ENCODE results near the gene ABHD12B.
"Not testable (repeated sequence)": the region's sequence is repeated elsewhere in the genome, so short reads cannot be mapped to it uniquely, and the experiment has no call there.

ABHD12B gene

DNA sequence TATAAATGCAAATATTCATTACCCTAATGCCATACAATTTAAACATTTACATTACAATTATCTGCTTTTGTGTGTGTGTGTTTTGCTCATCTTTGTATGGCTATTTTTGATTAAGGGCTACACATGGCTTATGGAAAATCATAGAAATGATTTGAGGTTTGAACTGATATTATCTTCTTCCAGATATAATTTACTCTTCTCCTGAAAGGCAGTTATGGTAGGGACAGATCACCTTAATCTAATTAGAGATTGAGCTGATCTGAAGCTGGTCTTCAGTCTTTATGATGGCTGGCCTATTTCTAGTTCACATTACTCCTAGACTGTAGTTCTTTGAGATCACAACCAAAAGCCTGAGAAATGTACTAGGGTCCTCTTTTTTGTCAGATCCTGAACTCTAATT is 15.6 kb downstream of the ABHD12B start:
- TF ChIP-seq GATA1 (IDR thresholded peaks at IDR 0.05; ENCODE audit: low read depth, low read length) (no peak), POLR2A (IDR thresholded peaks at IDR 0.05; ENCODE audit: low read length) (no peak)
- no peak for DNase-seq

DNA sequence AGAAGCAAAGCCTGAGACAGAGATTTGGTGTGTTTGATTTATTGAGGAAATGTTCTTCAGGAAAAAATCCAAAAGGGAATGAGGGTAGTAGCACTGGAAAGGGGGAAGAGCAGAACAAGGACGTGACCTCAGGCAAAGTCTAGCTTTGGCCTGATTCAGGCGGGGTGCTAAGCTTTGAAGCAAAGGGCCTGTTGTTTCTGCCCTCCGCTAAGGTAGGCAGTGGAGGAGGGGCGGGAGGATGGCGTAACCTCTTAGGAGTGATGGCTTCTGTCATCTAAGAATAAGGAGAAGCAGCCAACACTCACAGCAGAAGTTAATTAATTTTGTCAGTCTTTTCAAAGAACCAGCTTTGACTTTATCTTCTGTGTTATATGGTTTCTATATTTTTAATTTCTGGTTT is 20.4 kb downstream of the ABHD12B start:
- no peak for DNase-seq
- TF ChIP-seq GATA1 (IDR thresholded peaks at IDR 0.05; ENCODE audit: low read depth, low read length) (no peak), POLR2A (IDR thresholded peaks at IDR 0.05; ENCODE audit: low read length) (no peak)

DNA sequence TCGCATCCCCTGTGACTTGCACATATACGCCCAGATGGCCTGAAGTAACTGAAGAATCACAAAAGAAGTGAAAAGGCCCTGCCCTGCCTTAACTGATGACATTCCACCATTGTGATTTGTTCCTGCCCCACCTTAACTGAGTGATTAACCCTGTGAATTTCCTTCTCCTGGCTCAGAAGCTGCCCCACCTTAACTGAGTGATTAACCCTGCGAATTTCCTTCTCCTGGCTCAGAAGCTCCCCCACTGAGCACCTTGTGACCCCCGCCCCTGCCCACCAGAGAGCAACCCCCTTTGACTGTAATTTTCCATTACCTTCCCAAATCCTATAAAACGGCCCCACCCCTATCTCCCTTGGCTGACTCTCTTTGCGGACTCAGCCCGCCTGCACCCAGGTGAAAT is 24.6 kb downstream of the ABHD12B start:
- DNase-seq = not testable (repeated sequence)

DNA sequence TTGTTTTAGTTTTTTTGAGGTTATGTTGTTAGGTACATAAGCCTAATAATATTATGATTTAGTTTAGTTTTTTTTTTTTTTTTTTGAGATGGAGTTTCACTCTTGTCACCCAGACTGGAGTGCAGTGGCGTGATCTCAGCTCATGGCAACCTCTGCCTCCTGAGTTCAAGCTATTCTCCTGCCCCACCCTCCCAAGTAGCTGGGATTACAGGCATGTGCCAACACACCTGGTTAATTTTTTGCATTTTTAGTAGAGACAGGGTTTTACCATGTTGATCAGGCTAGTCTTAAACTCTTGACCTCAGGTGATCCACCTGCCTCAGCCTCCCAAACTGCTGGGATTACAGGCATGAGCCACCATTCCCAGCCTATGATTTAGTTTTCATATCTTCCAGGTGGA is 25.2 kb downstream of the ABHD12B start:
- not testable (repeated sequence) for DNase-seq

DNA sequence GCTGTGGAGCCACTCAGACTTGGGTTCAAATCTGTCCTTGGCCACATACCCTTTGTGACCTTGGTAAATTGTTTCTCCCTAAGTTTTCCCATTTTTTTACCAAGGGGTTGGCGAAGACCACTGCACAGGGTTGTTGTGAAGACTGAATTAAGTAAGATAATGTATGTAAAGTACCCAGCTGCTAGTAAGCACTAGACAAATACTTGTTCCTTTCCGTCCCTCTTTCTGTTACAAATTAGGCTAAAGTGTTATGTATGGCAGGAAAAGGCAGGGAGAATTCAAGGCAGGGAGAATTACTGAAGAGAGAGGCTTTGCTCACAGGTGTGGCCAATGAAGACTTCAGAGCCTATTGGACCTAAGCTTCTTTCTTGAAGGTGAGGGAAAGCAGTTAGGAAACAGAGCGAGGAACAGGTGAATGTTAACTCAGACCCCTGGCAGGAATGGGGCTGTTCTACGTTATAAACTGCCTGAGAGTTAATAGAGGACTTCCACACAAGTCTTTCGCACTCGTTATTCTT is 25.9 kb downstream of the ABHD12B start:
- DNase-seq = no peak
- TF ChIP-seq GATA1 (IDR thresholded peaks at IDR 0.05; ENCODE audit: low read depth, low read length) (no peak), POLR2A (IDR thresholded peaks at IDR 0.05; ENCODE audit: low read length) (no peak)

DNA sequence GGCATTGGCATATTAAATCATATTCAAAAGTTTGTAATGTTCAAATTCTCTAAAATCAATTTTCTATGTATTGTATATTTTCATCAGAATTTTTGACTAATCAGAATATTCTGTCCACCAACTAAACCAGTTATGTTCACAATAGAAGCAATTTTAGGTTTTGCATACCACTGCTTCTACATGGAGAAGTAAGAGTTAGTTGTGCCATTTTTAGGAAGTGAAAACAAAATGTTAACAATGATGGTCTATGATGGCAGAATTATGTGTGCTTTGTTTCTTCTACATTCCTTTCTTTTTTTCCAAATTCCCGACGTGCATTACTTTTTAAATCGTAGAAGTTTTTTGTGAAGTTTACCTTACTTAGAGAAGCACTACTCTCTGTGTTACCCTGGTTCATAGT is 29.5 kb downstream of the ABHD12B start:
- DNase-seq = no peak
- no peak for TF ChIP-seq GATA1 (IDR thresholded peaks at IDR 0.05; ENCODE audit: low read depth, low read length)
- TF ChIP-seq POLR2A (IDR thresholded peaks at IDR 0.05; ENCODE audit: low read length) = no peak

DNA sequence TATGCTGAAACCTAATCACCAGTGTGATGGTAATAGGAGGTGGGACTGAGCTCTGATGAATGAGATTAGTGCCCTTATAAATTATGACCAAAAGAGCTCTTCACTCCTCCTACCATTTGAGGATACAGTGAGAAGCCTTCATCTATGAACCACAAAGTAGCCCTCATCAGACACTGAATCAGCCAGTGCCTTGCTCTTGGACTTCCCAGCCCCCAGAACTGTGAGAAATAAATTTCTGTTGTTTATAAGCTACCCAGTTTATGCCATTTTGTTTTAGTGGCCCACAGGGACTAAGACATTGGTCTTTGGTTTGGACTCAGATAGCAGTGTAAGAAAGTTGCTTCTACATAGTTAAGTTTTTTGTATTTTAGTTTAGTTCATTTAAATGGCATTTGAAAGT is 32.9 kb downstream of the ABHD12B start:
- TF ChIP-seq POLR2A (IDR thresholded peaks at IDR 0.05; ENCODE audit: low read length) (no peak), GATA1 (IDR thresholded peaks at IDR 0.05; ENCODE audit: low read depth, low read length) (no peak)
- no peak for DNase-seq

DNA sequence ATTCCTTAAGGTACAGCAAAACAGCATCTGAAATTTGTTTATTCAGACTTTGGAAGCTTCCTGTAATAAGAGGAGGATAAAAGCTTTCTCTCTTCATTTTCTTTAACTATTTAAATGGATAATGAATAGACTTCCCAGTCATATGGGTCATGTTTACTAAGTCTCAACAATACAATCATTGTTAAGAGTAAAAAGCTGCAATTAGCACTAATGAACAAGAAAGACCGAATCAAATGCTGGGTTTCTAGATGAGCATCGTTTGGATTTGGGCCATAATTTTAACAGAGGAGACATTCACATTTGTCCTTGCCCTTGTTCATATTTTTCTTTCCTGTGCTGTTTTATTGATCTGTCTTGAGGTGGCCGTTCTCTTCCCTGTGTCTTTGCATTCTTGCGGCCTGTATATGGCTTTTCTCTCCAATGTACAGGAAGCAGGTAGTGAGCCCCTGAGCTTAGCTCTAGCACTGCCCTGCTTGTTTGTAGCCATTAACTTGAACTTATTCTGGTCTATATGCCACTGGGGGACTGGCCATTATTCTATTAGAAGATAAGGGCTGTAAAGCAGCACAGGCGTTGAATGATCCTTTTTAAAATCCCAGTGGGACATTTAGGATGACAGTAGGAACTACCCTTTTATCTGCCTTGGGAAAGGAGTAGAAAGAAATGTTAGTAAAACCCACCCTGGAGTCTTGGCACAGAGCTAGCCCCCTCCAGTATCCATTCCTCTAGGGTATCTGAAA is 34.6 kb downstream of the ABHD12B start:
- TF ChIP-seq GATA1 (IDR thresholded peaks at IDR 0.05; ENCODE audit: low read depth, low read length) = no peak
- no peak for TF ChIP-seq POLR2A (IDR thresholded peaks at IDR 0.05; ENCODE audit: low read length)

DNA sequence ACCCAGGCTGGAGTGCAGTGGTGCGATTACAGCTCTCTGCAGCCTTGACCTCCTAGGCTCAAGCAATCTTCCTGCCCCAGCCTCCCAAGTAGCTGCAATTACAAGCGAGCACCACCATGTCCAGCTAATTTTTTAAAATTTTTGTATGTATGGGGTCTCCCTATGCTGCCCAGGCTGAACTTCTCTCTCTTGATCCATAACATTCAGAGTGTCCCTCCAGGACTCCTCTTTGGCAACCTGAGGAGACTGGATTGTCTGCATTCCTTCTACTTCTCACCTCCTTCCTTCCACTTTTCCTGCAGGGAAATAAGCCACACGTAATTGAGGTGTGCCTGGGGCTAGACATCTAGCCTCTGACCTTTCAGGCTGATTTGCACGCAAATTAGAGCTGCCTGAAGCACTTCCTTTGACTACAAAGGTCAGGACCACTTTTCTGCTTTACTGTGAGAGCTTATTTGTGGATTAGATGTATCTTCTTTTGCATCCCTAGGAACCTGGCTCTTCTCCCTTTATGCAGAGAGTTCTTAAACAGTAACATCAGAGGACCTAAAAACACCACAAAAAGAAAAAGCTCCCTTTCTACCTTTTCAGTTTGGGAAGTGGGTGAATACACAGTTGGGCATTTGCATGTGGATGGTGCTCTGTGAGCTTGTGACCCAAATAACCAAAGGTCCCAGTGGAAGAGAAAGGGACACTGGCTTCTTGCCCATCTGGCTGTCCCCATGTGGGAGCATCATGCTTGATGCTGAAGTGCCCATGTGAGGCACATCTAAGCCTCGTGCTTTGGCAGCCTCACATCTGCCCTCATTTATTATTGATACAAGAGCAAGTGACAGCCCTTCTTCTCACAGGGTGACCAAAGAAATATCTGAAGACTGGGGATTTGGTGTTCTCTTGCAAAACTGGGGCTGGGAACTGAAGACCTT is 38.9 kb downstream of the ABHD12B start:
- DNase-seq = no peak
- no peak for TF ChIP-seq POLR2A (IDR thresholded peaks at IDR 0.05; ENCODE audit: low read length)
- TF ChIP-seq GATA1 (IDR thresholded peaks at IDR 0.05; ENCODE audit: low read depth, low read length) = no peak

More for the DNA sequence above, 34.6 kb downstream of the ABHD12B start:
- DNase-seq = no peak

DNA sequence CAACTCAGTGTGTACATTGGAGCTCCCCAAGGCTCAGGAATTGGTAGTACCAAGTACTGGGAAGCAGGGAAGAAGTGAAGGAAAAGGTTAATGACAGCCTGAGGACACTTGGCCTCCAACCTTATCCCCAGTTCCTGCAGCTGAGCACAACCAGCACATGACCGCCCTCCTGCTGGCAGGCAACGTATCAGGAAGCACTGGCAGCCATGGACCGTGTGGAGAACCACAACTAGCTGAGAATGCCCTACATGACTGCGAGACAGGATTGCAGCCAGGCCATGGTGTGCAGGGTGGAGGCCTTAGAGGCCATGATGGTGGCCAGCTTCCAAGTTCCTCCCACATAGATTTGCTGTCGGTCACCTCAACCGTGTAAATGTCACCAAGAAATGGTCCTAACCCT is 45.6 kb downstream of the ABHD12B start:
- DNase-seq = no peak
- TF ChIP-seq POLR2A (IDR thresholded peaks at IDR 0.05; ENCODE audit: low read length) (no peak), GATA1 (IDR thresholded peaks at IDR 0.05; ENCODE audit: low read depth, low read length) (no peak)

DNA sequence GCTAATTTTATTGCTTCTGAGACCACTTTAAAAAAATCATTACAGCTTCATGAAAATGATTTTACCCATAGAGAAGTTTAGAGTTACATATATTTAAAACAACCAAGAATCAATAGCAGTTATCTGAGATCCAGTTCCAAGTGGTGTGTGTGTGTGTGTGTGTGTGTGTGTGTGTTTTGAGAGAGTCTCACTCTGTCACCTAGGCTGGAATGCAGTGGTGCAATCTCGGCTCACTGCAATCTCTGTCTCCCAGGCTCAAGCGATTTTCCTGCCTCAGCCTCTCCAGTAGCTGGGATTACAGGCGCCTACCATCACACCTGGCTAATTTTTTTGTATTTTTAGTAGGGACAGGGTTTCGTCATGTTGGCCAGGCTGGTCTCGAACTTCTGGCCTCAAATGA is 47.7 kb downstream of the ABHD12B start:
- not testable (repeated sequence) for DNase-seq

DNA sequence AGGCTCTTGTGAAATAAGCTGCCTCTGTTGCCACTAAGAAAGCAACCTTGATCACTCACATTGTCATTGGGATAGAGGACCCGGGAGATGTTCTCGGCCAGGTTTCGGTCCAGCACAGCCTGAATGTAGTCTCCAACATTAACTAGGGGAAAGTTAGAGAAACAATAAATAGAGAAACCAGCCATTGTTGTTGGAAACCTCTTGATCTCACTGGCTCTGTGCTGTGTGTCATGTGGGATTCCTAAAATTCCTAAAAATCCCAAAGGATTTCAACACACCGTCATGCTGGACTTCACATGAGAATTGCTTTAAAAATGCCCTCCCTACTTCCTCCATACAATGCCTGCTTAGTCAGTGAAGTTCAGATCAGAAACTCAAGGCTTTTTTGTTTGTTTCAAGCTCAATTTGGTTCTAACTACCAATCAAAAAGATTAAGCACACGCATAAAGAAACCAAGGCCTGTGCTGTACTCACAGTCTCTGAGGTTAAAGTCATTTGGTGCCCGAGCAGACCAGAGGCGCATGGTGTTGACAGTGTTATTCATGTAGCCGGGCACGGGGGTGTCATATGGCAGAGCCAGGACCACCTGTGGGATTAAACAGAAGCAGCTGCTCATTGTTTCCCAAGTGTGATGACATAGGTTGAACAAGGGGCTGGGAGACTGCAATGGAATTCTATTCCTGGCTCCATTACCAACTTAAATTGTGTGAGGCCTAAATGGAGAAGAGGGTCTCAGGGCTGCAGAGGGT is 48.8 kb downstream of the ABHD12B start:
- no peak for DNase-seq
- TF ChIP-seq GATA1 (IDR thresholded peaks at IDR 0.05; ENCODE audit: low read depth, low read length) (no peak), POLR2A (IDR thresholded peaks at IDR 0.05; ENCODE audit: low read length) (no peak)

DNA sequence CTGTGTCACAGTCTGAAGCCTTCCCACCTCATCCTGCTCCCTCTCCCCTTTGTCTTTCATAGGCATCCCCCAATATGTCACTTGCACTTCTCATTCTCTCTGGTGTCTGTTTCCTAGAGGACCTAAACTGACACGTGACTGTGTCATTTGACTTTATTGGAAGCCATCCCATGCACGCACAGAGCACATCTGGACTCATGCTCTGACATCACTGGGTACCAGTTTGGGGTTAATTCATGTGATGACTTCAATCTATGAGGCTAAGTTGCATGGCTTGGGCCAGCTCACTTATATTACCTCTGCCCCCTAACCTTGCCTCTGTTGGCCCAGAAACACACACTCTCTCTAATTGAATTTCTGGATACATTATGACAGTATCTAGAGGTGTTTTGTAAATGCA is 51.0 kb downstream of the ABHD12B start:
- TF ChIP-seq POLR2A (IDR thresholded peaks at IDR 0.05; ENCODE audit: low read length) (no peak), GATA1 (IDR thresholded peaks at IDR 0.05; ENCODE audit: low read depth, low read length) (no peak)
- DNase-seq = no peak

DNA sequence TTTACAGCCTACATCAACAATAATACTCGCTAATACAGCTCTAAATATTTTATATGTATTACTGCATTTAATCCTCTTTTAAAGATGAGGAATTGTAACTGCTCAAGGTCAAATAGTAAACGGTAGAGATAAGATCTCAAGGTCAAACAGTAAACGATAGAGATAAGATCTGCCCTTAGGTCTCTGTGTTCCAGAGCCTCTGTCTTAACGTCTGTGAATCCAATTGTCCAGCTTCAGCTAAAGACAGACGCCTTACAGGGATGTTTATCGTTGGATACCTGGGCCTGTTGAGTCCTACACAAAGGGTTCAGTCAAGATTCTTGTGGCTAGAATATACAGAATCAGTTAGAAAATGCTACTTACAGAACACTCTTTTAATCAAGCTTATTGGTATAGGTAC is 52.4 kb downstream of the ABHD12B start:
- DNase-seq = no peak
- TF ChIP-seq GATA1 (IDR thresholded peaks at IDR 0.05; ENCODE audit: low read depth, low read length) = no peak
- TF ChIP-seq POLR2A (IDR thresholded peaks at IDR 0.05; ENCODE audit: low read length) = no peak
